HG02763 (cell line): ENCODE data around the gene ZNF333.

ENCODE experiments used
- ATAC-seq: cut with Tn5 transposase; IDR thresholded peaks from one replicate; pipeline ENCODE4 v1.9.1; 2021; ENCODE audit warnings: mild to moderate bottlenecking, moderate library complexity; ENCODE audit not compliant: unreplicated experiment

Gene ZNF333

GRCh38 chr19:14689598-14690503 is at the start of gene ZNF333:
ZNF333 (plus strand) TSS chr19:14690048; CDS start chr19:14693492, 3,444 bp downstream.
- ATAC-seq: peak; percentile 94

- no peak for ATAC-seq
These were observed 41.3 kb upstream of the ZNF333 start for GRCh38 chr19:14648506-14648905.

- ATAC-seq: no peak
These were observed 40.8 kb upstream of the ZNF333 start for GRCh38 chr19:14649020-14649419.

- ATAC-seq: no peak
These were observed 39.7 kb upstream of the ZNF333 start for GRCh38 chr19:14650161-14650560.

GRCh38 chr19:14654786-14655560 is 34.9 kb upstream of the ZNF333 start:
- no peak for ATAC-seq

GRCh38 chr19:14655726-14656125 is 34.1 kb upstream of the ZNF333 start:
- ATAC-seq: no peak

- ATAC-seq: no peak
These were observed 29.9 kb upstream of the ZNF333 start for GRCh38 chr19:14659874-14660489.

- no peak for ATAC-seq
These were observed 28.4 kb upstream of the ZNF333 start for GRCh38 chr19:14661372-14661924.

GRCh38 chr19:14669940-14670339 is 19.9 kb upstream of the ZNF333 start:
- no peak for ATAC-seq

- no peak for ATAC-seq
These were observed 19.4 kb upstream of the ZNF333 start for GRCh38 chr19:14670408-14670807.

- no peak for ATAC-seq
These were observed 17.5 kb upstream of the ZNF333 start for GRCh38 chr19:14672188-14672872.

- no peak for ATAC-seq
These were observed 16.8 kb upstream of the ZNF333 start for GRCh38 chr19:14673088-14673487.

GRCh38 chr19:14674764-14675163 is 15.1 kb upstream of the ZNF333 start, which contains the start of gene ADGRE3:
ADGRE3 (minus strand) TSS chr19:14674844; CDS start chr19:14674770, 74 bp downstream.
- ATAC-seq: no peak

GRCh38 chr19:14676762-14677161 is 13.1 kb upstream of the ZNF333 start:
- no peak for ATAC-seq

GRCh38 chr19:14677464-14677863 is 12.4 kb upstream of the ZNF333 start:
- no peak for ATAC-seq

GRCh38 chr19:14678199-14678598 is 11.6 kb upstream of the ZNF333 start:
- no peak for ATAC-seq

- ATAC-seq: no peak
These were observed 7.8 kb upstream of the ZNF333 start for GRCh38 chr19:14682084-14682483.

- no peak for ATAC-seq
These were observed 6.4 kb upstream of the ZNF333 start for GRCh38 chr19:14683439-14683838.

- ATAC-seq: no peak
These were observed 3.4 kb upstream of the ZNF333 start for GRCh38 chr19:14686411-14686810.

- ATAC-seq: no peak
These were observed 4.9 kb downstream of the ZNF333 start for GRCh38 chr19:14694641-14695266.
